ENCODE results near the gene SOWAHC.

Gene SOWAHC

GRCh38 chr2:109646961-109647360 is 32.8 kb downstream of the SOWAHC start:
- no peak for DNase-seq (ENCODE audit: low spot score)

- DNase-seq (ENCODE audit: low spot score): no peak
Measured at GRCh38 chr2:109647636-109648035, 33.5 kb downstream of the SOWAHC start.

- no peak for DNase-seq (ENCODE audit: low spot score)
Measured at GRCh38 chr2:109648041-109648527, 33.9 kb downstream of the SOWAHC start.

GRCh38 chr2:109649736-109650695 is 35.9 kb downstream of the SOWAHC start:
- DNase-seq (ENCODE audit: low spot score): no peak

GRCh38 chr2:109654326-109655050 is 40.3 kb downstream of the SOWAHC start:
- no peak for DNase-seq (ENCODE audit: low spot score)

GRCh38 chr2:109655287-109655686 is 41.1 kb downstream of the SOWAHC start:
- no peak for DNase-seq (ENCODE audit: low spot score)

GRCh38 chr2:109659396-109660045 is 45.4 kb downstream of the SOWAHC start:
- DNase-seq (ENCODE audit: low spot score): no peak

GRCh38 chr2:109660046-109660860 is 46.1 kb downstream of the SOWAHC start:
- DNase-seq (ENCODE audit: low spot score): no peak

- DNase-seq (ENCODE audit: low spot score): no peak
Measured at GRCh38 chr2:109662889-109663288, 48.7 kb downstream of the SOWAHC start.

GRCh38 chr2:109663721-109664120 is 49.6 kb downstream of the SOWAHC start:
- no peak for DNase-seq (ENCODE audit: low spot score)

GRCh38 chr2:109666466-109666865 is 52.3 kb downstream of the SOWAHC start:
- no peak for DNase-seq (ENCODE audit: low spot score)
